GM12875 (cell line): Measurements from ENCODE around the gene SPTA1.
"Not testable (repeated sequence)": the region's sequence is repeated elsewhere in the genome, so short reads cannot be mapped to it uniquely, and the experiment has no call there.

Experiments used
- H3K4me3 ChIP-seq: one replicate; pipeline ENCODE4 v1.5.1; 2011; ENCODE audit warnings: low read depth, low read length, control low read depth
- TF ChIP-seq, protein P1 (sequence below): IDR thresholded peaks from 2 replicates; pipeline ENCODE4 v1.5.1; 2011; ENCODE audit warnings: low read depth, mild to moderate bottlenecking, control low read depth, inconsistent platforms, low read length, moderate library complexity, borderline replicate concordance; ENCODE audit not compliant: insufficient read depth

SPTA1 gene

DNA sequence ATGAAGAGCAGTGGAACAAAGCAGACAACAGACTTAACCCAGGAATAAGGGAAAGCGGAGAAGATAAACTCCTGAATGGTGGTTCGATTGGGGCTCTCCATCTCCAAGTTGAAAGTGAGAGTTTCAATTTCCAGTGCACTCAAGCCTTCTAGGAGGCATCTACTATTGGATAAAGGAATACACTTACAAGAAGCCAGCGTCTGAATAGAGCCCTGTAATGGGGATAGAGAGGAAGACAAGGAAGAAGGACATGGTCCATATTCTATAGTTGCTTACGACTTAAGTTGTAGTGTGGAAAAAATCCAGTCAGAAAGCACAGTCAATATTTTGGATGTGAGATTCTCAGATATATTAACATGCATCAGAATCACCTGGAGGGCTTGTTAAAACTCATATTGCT, 14.0 kb upstream of the SPTA1 start, which contains the start of gene OR6K2:
Gene OR6K2, minus strand, starts transcription at position 101 of the 400 bp plus-strand sequence. Its CDS starts 0 bp downstream, at position 101.
- TF ChIP-seq, protein P1, sequence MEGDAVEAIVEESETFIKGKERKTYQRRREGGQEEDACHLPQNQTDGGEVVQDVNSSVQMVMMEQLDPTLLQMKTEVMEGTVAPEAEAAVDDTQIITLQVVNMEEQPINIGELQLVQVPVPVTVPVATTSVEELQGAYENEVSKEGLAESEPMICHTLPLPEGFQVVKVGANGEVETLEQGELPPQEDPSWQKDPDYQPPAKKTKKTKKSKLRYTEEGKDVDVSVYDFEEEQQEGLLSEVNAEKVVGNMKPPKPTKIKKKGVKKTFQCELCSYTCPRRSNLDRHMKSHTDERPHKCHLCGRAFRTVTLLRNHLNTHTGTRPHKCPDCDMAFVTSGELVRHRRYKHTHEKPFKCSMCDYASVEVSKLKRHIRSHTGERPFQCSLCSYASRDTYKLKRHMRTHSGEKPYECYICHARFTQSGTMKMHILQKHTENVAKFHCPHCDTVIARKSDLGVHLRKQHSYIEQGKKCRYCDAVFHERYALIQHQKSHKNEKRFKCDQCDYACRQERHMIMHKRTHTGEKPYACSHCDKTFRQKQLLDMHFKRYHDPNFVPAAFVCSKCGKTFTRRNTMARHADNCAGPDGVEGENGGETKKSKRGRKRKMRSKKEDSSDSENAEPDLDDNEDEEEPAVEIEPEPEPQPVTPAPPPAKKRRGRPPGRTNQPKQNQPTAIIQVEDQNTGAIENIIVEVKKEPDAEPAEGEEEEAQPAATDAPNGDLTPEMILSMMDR: no peak
- H3K4me3 ChIP-seq: no peak within 1 kb of the TSS

DNA sequence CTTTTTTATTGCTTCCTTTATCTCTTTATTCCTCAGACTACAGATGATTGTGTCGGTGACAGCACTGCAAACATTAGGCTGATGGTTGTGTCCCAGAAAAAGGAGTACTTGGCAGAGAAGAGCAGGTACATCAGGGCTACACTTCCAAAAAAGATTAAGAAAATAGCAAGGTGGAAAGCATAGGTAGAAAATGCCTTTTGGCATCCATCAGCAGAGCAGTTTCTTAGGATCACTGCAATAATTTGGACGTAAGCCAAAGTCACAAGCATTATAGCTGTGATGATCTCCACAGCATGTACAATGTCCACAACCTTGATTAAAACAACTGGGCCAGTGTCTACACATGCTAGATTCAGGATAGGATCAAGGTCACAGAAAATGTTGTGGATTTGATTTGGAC, 8.1 kb upstream of the SPTA1 start:
- TF ChIP-seq, protein P1: no peak

GRCh38 chr1:158692356-158692755, 5.8 kb upstream of the SPTA1 start:
- no peak overlapping the region for H3K4me3 ChIP-seq
- TF ChIP-seq, protein P1: no peak

More for the DNA sequence above, 8.1 kb upstream of the SPTA1 start:
- H3K4me3 ChIP-seq: no peak overlapping the region

DNA sequence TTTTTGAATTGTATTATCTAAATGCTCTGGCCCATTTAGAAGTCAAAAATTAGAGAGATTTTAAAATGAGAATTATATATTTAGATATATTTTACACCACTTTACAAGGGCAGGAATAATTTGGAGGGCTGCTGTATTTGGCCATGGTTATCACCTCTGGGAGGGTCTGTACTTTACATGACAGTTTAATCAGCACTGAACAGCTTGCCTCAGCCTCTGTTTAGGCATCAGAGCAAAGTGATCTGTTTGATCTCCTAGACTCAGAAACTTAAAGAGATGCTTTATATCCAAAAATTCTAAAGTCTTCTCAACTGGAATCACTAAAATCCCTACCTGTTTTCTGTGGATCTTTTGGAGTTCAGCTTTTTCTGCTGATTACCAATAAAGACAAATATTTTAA, 5.4 kb upstream of the SPTA1 start:
- H3K4me3 ChIP-seq: no peak overlapping the region
- TF ChIP-seq, protein P1: no peak

DNA sequence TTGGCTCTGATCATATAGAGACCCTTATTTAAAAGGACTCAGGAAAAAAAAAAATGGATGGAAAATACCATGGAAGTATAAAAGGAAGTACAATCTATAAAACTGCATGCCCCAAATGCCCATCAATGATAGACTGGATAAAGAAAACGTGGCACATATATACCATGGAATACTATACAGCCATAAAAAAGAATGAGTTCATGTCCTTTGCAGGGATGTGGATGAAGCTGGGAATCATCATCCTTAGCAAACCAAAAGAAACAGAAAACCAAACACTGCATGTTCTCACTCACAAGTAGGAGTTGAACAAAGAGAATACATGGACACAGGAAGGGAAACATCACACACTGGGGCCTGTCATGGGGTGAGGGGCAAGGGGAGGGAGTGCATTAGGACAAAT, 4.6 kb upstream of the SPTA1 start:
- H3K4me3 ChIP-seq: not testable (repeated sequence)

GRCh38 chr1:158689875-158690274, 3.4 kb upstream of the SPTA1 start:
- TF ChIP-seq, protein P1: no peak
- H3K4me3 ChIP-seq: no peak overlapping the region

- TF ChIP-seq, protein P1: no peak
- no peak overlapping the region for H3K4me3 ChIP-seq
Observed at GRCh38 chr1:158689110-158689509, 2.6 kb upstream of the SPTA1 start.

DNA sequence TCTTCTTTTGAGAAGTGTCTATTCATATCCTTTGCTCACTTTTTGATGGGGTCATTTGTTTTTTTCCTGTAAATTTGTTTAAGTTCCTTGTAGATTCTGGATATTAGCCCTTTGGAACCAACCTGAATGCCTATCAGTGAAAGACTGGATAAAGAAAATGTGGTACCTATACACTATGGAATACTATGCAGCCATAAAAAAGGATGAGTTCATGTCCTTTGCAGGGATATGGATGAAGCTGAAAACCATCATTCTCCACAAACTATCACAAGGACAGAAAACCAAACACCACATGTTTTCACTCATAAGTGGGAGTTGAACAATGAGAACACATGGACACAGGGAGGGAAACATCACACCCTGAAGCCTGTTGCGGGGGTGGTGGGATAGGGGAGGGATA, 1.8 kb upstream of the SPTA1 start:
- H3K4me3 ChIP-seq: not testable (repeated sequence)
